ENCODE results near the gene SLC39A7.

The SLC39A7 gene

DNA sequence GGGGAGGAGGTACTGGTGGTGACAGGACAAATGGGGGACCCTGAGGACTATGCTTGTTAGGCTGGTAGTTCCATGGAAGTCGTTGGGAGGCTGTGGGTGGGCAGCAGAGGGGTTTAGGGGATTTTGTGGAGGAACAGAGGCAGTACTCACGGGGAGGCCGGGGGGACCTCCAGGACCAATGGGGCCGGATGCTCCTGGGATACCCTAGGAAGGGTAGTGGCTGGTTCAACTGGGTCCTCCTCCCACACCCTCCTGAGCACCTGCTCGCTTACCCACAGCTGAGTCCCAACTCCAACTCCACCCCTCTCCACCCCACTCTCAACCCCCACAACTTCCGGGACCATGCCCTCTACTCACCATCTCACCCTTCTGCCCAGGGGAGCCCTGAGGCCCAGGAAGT, 34.3 kb upstream of the SLC39A7 start:
- DNase-seq (ENCODE audit: low spot score) = no peak

DNA sequence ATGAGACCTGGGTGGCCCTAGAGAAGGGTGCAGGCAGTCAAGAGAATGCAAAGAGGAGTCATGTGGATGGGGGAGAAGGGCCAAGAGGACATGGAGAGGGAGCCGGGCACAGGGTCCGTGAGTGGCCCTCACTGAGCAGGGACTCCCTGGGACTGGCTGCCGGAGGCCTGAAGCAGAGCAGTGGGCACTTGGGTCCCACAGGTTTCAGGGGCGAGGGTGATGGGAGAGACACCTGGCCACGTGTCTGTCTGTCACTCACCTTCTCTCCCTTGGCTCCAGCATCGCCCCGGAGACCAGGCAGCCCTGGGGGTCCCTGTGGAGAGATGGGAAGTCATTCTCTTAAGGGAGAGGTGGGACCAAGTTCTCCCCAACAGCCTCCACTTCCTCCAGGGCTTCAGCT, 33.9 kb upstream of the SLC39A7 start:
- no peak for DNase-seq (ENCODE audit: low spot score)
- in situ Hi-C loops (cut with MboI; ENCODE audit: low sequenced_read_pairs, unreplicated experiment) = no loop called here

More for the DNA sequence above, 34.3 kb upstream of the SLC39A7 start:
- TF ChIP-seq, protein P1, sequence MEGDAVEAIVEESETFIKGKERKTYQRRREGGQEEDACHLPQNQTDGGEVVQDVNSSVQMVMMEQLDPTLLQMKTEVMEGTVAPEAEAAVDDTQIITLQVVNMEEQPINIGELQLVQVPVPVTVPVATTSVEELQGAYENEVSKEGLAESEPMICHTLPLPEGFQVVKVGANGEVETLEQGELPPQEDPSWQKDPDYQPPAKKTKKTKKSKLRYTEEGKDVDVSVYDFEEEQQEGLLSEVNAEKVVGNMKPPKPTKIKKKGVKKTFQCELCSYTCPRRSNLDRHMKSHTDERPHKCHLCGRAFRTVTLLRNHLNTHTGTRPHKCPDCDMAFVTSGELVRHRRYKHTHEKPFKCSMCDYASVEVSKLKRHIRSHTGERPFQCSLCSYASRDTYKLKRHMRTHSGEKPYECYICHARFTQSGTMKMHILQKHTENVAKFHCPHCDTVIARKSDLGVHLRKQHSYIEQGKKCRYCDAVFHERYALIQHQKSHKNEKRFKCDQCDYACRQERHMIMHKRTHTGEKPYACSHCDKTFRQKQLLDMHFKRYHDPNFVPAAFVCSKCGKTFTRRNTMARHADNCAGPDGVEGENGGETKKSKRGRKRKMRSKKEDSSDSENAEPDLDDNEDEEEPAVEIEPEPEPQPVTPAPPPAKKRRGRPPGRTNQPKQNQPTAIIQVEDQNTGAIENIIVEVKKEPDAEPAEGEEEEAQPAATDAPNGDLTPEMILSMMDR (IDR thresholded peaks at IDR 0.05; ENCODE audit: borderline replicate concordance, control extremely low read depth, extremely low read depth, insufficient read depth, missing control alignments) = no peak
- in situ Hi-C loops (cut with MboI; ENCODE audit: low sequenced_read_pairs, unreplicated experiment) = no loop called here

DNA sequence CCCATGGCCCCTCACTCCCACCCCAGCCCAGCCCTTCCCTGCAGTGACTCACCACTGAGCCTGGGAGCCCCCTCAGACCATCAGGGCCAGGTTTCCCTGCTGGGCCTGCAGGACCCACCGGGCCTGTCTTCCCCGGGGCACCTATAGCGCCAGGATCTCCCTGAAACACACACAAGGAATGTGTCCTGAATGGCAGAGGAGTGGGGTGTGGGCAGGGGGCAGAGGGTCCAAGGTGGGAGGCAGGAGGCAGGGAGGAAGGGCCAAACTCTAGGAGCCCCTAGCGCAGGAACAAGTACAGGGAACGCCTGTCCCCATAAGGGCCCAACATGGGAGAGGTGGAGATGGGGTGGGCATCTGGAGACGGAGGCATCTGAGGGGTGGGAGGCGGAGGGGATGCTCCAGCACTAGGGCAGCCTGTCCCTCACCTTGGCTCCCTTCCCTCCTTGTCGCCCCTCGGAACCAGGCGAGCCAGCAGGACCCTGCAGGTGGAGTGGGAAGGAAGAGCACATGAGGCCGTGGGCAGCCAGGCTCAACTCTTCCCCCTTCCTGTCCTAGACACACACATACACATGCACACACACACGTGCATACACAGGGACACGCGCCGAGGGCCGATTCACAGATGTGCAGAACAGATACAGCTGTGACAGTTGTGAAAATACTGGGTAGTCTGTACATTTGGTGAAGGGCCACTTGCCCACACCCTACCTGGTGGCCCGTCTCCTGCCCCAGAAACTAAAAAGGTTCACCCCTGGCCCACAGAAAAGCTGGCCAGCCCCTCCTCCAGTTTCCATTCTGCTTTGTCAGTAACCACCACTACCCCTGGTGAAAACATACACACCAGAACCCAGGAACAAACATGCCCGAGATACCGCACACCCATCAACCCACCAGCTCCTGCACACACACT, 33.0 kb upstream of the SLC39A7 start:
- DNase-seq (ENCODE audit: low spot score) = no peak
- TF ChIP-seq, protein P1 (IDR thresholded peaks at IDR 0.05; ENCODE audit: borderline replicate concordance, control extremely low read depth, extremely low read depth, insufficient read depth, missing control alignments) = no peak
- in situ Hi-C loops (cut with MboI; ENCODE audit: low sequenced_read_pairs, unreplicated experiment) = no loop called here

More for the DNA sequence above, 33.9 kb upstream of the SLC39A7 start:
- TF ChIP-seq, protein P1 (IDR thresholded peaks at IDR 0.05; ENCODE audit: borderline replicate concordance, control extremely low read depth, extremely low read depth, insufficient read depth, missing control alignments) = no peak

DNA sequence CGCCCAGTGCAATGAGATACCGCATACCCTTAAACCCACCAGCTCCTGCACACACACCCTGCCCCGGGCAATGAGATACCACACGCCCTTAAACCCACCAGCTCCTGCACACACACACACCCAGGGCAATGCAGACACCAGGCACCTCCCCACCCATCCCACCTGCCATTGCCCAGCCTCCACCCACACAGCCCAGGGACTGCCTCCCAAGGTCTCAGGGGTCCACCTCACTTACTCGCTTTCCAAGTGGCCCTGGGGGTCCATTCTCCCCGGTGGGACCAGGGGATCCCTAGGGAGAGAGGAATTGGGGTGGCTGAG, 32.4 kb upstream of the SLC39A7 start:
- TF ChIP-seq, protein P1 (IDR thresholded peaks at IDR 0.05; ENCODE audit: borderline replicate concordance, control extremely low read depth, extremely low read depth, insufficient read depth, missing control alignments) = no peak
- DNase-seq (ENCODE audit: low spot score) = no peak
- in situ Hi-C loops (cut with MboI; ENCODE audit: low sequenced_read_pairs, unreplicated experiment) = no loop called here

DNA sequence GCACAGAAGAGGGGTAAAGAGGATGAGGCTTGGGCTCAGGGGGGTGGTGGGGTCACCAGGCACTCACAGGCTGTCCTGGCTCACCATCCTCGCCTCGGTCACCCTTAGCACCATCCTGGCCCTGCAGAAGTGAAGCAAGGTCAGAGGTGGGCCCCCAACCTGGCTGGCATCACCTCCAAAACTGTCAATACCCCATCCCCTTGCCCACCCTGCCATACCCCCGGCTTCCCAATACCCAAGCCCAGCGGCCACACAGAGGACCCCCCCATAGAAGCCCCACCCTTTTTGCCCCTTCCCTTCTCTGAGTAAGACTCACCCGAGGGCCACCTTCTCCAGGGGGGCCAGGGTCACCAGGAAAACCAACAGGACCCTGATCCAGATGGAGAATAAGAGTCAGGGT, 32.0 kb upstream of the SLC39A7 start:
- TF ChIP-seq, protein P1 (IDR thresholded peaks at IDR 0.05; ENCODE audit: borderline replicate concordance, control extremely low read depth, extremely low read depth, insufficient read depth, missing control alignments) = no peak

DNA sequence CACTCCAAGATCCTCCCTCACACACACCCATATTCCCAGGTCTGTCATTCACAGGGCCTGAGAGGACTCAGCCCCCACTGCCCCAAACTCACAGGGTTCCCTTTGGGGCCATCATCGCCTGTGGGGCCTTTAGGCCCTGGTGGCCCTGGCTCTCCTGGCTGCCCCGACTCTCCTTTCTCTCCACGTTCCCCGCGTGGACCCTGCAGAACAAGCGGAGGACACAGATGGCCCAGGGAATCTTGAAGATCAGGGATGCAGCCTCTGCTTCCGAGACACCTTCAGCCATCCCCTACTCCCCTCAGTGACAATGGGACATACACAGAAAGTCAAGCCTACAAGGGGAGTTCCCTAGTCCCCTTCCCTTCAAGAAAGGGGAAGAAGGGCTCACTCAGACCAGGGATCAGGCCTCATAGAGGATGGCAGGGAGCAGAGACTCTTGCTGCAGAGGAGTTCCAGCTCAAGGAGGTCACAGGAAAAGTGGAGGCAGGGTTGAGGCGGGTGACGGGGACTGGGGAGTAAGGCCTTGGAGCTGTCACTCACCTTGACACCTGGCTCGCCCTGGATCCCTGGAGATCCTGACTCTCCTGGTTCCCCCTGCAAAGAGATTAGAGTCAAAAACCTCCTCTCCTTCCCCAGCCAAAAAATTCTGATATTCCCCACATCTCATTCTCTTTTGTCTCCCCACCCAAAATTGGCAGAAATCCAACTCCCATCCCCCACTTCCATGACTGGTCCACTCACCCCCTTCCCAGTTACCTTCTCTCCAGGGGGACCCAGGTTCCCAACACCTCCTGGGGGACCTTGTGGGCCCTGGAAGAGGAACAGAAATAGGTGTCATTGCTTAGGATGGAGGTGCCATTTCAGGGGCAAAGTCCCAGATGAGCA, 31.1 kb upstream of the SLC39A7 start:
- in situ Hi-C loops (cut with MboI; ENCODE audit: low sequenced_read_pairs, unreplicated experiment) = no loop called here
- TF ChIP-seq, protein P1 (IDR thresholded peaks at IDR 0.05; ENCODE audit: borderline replicate concordance, control extremely low read depth, extremely low read depth, insufficient read depth, missing control alignments) = no peak
- DNase-seq (ENCODE audit: low spot score) = no peak

More for the DNA sequence above, 32.0 kb upstream of the SLC39A7 start:
- DNase-seq (ENCODE audit: low spot score) = no peak
- in situ Hi-C loops (cut with MboI; ENCODE audit: low sequenced_read_pairs, unreplicated experiment) = no loop called here

Data from GM13976 (cell line).